H1 (cell line): ENCODE measurements around the gene MYO3A. TPM values are rescaled to one million over a fixed set of nuclear protein-coding genes. Genes with fewer than 3 reads are reported as not detected.

Source experiments
- CBX5 ChIP-seq: fragments of 300-800, 300-1000 bp; sonication (generic); IDR thresholded peaks from 2 replicates; pipeline ENCODE4 v1.7.1; 2016; ENCODE audit warnings: antibody characterized with exemption, low read length, low read depth
- EZH2 ChIP-seq: fragments of 200-600 bp; sonication (generic); IDR thresholded peaks from 2 replicates; pipeline ENCODE4 v1.7.1; 2012; ENCODE audit warnings: low read depth, mild to moderate bottlenecking, moderate library complexity, low read length, inconsistent platforms; ENCODE audit not compliant: severe bottlenecking
- polyA plus RNA-seq, 7 experiments: library from polyadenylated mRNA; depleted of rRNA in 3 of 7; stranded (reverse) in 5 of 7; unstranded in 2 of 7; fragments of >200 nt in 5 of 7; fragments of 200-250 nt in 2 of 7; gene quantifications; 1 replicate in 5 of 7; 2 replicates in 1 of 7; 4 replicates in 1 of 7; pipeline versions ENCODE4 v1.2.1 to v1.2.3, GENCODE V29; 2011 to 2013; ENCODE audit warnings: missing spikeins in 2 of 7, mixed read lengths in 2 of 7
- total RNA-seq: library from RNA; stranded (reverse); fragmentation: NEBNext Ultra II Directional; extraction: Animal tissue kit (Norgen Biotek cat#: 25700); gene quantifications from 2 replicates; pipeline ENCODE4 v1.2.1, GENCODE V29; 2021
- TF ChIP-seq, protein P1 (sequence below): fragments of 300-600 bp; sonication (generic); IDR thresholded peaks from 2 replicates; pipeline ENCODE4 v1.7.1; 2012; ENCODE audit warnings: low read length, moderate library complexity, mild to moderate bottlenecking, inconsistent platforms; ENCODE audit not compliant: insufficient replicate concordance

MYO3A gene
- total and polyA plus RNA-seq, 2 of the 8 experiments (the other 6 are each of a cell fraction or from before 2014, with no cell fraction given), result 3.9 to 5.3 TPM

DNA sequence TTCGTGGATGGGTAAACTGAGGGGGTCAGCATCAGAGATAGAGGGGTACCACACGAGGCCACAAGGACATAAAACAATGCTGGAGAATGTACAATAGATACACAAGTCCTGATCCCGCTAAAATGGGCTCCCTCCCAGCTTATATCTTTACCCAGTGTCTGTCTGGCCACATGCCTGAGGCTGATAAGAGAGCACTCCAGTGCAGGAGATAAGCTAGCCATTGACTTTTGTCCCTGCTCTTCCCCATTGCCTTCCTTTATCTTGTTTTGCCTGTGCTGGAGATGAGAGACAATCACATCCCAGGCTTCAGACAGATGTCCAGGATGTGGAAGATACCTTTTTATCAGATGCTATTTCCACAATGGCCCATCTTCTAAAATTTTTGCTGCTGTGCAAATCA, 288.5 kb downstream of the MYO3A start (continued):
- TF ChIP-seq, protein P1, sequence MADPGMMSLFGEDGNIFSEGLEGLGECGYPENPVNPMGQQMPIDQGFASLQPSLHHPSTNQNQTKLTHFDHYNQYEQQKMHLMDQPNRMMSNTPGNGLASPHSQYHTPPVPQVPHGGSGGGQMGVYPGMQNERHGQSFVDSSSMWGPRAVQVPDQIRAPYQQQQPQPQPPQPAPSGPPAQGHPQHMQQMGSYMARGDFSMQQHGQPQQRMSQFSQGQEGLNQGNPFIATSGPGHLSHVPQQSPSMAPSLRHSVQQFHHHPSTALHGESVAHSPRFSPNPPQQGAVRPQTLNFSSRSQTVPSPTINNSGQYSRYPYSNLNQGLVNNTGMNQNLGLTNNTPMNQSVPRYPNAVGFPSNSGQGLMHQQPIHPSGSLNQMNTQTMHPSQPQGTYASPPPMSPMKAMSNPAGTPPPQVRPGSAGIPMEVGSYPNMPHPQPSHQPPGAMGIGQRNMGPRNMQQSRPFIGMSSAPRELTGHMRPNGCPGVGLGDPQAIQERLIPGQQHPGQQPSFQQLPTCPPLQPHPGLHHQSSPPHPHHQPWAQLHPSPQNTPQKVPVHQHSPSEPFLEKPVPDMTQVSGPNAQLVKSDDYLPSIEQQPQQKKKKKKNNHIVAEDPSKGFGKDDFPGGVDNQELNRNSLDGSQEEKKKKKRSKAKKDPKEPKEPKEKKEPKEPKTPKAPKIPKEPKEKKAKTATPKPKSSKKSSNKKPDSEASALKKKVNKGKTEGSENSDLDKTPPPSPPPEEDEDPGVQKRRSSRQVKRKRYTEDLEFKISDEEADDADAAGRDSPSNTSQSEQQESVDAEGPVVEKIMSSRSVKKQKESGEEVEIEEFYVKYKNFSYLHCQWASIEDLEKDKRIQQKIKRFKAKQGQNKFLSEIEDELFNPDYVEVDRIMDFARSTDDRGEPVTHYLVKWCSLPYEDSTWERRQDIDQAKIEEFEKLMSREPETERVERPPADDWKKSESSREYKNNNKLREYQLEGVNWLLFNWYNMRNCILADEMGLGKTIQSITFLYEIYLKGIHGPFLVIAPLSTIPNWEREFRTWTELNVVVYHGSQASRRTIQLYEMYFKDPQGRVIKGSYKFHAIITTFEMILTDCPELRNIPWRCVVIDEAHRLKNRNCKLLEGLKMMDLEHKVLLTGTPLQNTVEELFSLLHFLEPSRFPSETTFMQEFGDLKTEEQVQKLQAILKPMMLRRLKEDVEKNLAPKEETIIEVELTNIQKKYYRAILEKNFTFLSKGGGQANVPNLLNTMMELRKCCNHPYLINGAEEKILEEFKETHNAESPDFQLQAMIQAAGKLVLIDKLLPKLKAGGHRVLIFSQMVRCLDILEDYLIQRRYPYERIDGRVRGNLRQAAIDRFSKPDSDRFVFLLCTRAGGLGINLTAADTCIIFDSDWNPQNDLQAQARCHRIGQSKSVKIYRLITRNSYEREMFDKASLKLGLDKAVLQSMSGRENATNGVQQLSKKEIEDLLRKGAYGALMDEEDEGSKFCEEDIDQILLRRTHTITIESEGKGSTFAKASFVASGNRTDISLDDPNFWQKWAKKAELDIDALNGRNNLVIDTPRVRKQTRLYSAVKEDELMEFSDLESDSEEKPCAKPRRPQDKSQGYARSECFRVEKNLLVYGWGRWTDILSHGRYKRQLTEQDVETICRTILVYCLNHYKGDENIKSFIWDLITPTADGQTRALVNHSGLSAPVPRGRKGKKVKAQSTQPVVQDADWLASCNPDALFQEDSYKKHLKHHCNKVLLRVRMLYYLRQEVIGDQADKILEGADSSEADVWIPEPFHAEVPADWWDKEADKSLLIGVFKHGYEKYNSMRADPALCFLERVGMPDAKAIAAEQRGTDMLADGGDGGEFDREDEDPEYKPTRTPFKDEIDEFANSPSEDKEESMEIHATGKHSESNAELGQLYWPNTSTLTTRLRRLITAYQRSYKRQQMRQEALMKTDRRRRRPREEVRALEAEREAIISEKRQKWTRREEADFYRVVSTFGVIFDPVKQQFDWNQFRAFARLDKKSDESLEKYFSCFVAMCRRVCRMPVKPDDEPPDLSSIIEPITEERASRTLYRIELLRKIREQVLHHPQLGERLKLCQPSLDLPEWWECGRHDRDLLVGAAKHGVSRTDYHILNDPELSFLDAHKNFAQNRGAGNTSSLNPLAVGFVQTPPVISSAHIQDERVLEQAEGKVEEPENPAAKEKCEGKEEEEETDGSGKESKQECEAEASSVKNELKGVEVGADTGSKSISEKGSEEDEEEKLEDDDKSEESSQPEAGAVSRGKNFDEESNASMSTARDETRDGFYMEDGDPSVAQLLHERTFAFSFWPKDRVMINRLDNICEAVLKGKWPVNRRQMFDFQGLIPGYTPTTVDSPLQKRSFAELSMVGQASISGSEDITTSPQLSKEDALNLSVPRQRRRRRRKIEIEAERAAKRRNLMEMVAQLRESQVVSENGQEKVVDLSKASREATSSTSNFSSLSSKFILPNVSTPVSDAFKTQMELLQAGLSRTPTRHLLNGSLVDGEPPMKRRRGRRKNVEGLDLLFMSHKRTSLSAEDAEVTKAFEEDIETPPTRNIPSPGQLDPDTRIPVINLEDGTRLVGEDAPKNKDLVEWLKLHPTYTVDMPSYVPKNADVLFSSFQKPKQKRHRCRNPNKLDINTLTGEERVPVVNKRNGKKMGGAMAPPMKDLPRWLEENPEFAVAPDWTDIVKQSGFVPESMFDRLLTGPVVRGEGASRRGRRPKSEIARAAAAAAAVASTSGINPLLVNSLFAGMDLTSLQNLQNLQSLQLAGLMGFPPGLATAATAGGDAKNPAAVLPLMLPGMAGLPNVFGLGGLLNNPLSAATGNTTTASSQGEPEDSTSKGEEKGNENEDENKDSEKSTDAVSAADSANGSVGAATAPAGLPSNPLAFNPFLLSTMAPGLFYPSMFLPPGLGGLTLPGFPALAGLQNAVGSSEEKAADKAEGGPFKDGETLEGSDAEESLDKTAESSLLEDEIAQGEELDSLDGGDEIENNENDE, result no peak
- TF ChIP-seq CBX5 (no peak), EZH2 (no peak)
